Measurements from ENCODE around the gene PLCL1.

PLCL1 gene

DNA sequence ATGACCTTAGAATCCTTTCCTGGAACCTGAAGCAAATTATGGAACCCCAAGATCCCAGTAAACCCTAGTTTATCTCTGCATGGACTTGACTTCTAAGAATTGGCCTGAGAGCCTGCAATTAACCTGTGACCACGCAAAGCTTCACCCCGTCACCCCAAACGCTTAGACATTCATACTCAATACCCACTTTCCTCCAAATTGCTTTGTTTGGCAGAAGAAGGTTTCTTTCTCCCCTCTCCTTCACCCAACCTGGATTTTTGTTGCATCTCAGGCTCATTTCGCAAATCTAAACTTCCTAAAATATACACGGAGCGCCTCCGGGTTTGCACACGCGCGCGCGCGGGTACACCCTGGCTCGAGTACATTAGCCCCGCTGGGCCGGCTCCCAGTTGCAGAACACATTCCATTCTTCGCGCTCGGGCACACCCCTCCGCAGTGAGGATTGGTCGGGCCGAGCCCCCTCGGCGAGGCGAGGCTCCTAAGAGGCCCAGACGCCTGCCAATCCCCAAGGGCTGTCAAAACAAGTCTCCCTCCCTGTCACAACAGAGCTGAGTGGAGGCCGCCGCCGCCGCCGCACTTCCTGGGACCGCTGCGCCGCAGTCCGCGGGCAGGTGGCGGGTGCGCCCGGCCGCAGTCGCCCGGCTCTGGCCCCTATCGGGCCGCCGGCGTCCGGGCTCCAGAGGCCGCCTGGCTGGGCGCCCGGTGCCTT, at the start of gene PLCL1:
Gene PLCL1 (plus strand): TSS at position 545 of the 709 bp plus-strand sequence.
- peak; percentile 99 for ATAC-seq

DNA sequence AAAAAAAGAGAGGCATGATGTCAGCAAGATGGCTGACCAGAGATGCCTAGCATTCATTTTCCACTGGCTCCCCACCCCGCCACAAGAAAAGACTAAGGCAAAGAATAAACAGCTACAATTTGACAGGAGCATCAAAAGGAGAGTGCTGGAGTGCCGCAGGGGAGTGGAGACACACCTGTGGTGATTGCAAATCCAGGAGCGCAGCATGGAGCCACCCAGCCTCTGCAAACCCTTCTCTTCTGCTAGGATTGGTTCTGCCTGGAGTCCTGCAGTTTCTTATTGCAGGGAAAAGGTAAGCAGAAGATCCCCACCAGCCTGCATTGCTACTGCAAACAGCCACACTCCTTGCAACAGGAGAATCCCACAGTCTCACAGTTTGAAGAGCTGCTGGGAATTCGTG, 45.4 kb upstream of the PLCL1 start:
- ATAC-seq, result no peak

DNA sequence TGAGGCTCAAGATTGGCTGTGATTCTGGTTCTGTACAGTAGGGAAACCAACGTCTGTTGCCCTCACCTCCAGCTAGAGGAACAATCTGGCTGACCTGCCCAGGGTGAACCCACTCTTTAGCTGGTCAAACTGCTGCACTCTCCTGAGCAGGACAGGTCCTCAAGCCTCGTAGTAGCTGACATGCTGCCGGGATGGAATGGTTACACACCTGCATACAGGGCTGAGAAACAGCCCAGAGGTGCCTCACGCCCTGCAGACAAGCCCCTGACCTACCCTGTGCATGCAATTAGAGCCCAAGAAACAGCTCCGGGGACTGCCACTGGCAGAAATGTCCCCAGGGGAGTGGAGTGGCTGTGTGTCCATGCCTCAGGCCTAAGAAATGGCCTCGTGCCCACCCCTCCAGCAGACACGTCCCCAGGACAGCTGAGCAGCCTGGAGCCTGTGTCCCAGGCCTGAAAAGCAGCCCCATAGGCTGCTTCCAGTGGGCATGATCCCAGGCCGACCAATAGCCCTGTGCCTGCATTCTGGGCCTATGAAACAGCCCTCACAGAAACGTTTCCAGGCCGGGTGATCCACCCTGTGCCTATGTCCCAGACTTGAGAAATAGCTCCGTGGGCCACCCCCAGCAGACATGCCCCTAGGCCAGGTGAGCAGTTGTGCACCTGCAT, 44.6 kb upstream of the PLCL1 start:
- ATAC-seq, result no peak

DNA sequence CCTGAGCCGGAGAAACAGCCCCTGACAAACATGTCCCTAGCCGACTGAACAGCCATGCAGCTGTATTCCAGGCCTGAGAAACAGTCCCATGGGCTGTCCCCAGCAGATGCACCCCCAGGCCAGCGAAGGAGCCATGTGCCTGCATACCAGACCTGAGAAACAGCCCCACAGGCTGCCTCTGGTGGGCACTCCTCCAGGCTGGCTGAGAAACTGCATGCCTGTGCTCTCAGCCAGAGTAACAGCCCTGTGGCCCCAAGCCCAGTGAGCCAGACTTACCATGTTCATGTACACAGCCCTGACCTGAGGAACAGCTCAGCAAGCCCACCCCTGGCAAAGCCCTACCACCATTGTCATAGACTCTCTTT, 44.1 kb upstream of the PLCL1 start:
- ATAC-seq, result no peak

DNA sequence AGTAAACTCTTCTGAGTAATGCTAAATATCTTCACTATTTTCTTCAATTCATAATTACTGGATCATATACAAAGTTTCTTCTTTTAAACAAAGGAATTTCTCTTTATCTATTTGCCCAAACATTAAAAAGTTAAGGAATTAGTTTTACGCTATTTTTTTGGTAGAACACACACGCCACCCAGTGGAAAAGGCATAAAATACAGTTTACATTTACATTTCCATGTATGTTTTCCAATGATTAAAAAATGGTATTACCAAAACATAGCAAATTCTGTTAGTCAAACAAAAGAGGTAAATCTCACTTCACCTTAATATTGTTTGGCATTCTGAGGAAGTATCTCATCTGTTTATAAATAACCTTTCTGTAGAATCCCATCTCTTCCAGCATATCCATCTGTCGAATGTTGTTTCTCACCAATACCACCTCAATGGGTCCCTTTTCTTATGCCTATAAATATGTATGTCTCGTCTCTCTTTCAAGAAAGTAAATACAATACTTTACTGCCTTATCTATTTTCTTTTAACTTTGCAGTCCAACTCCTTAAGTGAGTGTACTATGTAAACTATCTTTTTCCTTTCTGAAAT, 26.5 kb upstream of the PLCL1 start:
- no peak for ATAC-seq

DNA sequence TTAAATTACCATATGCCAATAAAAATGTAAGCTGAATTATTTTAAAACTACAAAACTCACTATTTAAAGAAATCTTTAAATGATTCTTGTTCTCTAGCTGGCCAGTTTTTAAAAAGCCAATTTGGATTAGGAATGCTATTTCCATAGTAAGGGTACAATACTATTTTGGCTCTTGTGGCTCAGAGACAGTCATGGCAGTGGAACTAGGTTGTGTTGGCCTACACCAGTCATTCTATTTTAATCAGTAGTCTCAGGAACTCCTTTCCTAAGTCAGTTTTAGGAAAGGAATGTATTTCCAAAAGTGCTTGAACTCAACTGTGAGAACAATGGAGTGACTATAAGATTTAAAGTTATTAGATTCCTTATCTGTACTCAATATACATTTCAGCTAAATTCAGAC, 25.1 kb upstream of the PLCL1 start:
- no peak for ATAC-seq

DNA sequence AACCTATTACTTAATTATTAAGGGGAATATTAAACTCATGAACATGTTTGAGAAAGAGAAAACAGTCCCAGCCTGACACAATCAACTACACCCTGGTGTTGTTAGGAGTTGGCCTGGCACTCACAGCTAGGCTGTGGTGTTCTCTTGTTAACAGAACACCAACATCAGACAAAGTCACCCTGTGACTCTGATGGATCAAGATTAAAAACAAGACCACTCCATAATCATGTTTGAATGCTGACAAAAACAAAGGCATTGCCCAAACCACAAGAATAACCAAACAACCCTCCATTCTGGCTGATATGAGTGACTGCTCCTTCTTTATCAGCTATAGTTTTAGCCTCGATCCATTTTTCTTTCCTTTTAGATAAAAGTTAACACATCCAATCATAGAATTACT, 22.3 kb upstream of the PLCL1 start:
- no peak for ATAC-seq

DNA sequence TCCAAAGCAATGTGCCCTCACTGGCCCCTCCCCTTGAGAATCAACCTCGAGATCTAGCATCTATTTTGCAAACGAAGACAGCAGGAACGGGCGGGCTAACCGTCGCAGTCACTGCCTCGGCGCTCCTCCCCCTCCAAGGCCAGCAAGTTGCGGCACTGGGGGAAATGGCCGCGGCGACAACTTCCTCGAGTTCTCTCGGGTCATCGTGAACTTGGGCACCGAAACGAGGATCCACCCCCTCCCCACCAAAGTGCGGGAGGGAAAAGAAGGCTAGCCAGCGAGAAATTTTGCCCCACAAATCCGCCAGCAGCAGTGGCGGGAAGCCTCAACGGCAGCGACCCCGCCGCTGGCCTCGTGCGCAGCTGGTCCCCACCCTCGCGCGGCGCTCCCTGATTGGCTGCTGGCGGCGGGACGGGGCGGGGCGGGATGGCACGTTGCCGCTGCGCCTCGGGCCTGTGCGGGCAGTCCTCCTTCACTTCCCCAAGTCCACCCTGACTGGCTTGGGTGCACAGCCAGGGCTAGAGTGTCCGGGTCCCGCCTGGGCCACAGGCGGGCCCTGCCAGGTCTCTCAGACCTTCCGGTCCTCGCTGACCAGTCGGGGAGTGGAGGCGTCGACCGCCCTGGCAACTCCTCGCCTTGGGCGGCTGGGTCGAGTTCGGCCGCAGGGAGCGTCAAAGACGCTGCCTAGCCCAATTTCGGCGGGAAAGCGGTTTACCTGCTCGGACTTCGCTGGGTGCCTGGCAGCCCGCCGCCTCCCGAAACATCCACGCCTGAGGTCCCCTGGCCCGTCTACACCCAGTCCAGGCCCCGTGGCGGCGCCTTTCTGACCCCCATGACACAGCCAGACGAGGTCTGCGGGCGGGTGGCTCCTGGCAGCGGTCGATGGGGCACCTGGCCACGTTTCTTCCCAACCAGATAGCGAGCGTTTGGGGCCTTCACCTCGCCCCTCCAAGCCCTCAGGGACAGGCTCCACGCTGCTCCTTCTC, 19.1 kb upstream of the PLCL1 start, which contains the start of gene BOLL:
Gene BOLL (minus strand): TSS at position 364 of the 986 bp plus-strand sequence. CDS start 3,469 bp downstream, outside the sequence.
- ATAC-seq, result no peak

DNA sequence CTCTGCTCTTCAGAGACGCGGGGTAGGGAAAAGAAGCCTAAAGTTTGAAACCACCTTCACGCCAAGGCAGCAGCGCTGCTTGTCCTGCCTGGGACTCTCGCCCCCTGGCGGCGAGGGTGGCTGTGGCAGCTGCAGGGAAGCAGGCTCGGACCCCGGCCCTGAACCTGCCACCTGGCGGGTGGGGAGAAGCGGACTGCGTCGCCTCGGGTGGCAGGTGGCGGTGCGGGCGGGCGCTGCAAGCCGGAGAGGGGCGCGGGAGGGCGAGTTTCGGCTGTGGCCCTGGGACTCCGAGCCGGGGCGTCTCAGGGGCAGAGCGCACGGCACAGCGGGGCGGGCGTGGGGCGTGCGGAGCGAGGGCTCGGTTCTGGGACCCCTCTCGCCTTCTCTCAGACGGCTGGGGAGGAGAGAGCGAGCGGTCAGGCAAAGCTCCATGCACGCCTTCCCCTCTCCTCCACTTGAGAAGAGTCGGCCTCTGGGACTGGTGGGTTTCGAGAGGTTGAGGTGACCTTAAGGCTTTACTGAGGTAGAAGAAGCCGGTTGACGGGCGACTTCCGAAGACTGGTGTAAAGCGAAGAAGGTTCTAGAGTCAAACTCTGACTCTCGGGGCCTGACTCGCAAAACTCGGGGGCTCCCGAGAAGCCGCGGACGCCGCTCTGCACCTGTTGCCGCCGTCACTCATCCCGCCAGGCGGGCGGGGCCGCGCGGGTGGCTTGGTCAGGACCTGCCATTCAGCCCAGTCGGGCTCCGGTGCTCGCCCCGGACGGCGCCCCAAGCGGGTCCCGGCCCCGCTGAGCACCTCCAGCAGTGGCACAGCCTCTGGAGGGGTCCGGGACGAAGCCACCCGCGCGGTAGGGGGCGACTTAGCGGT, 18.1 kb upstream of the PLCL1 start:
- ATAC-seq, result peak; percentile 70 to 72

DNA sequence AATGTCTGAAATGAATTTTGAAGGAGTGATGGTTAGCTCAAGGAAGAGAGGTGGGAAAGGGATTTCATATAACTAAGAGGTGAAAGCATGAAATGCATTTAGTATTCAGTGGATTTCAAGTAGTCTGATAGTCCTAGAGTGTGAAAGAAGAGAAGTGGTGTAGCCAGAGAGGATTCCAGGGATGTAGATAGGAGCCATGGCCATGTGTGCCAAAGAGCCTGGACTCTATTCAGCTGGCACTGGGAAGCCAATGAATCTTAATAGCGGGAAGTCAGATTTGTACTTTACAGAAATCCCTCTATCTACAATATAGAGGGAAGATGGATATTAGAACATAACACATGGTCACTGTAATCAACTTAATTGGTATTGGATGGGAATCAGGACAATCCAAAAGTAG, 10.9 kb upstream of the PLCL1 start:
- no peak for ATAC-seq

DNA sequence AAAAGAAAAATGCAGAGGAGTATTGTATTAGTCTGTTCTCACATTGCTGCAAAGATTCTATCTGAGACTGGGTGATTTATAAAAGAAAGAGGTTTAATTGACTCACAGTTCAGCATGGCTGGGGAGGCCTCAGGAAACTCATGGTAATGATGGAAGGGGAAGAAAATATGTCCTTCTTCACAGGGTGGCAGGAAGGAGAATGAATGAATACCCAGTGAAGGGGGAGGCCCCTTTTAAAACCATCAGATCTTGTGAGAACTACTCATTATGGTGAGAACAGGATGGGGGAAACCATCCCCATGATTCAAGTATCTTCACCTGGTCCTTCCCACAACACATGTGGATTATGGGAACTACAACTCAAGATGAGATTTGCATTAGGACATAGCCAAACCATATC, 9.1 kb upstream of the PLCL1 start:
- peak in 1 of 2 donors; percentile 43 for ATAC-seq

DNA sequence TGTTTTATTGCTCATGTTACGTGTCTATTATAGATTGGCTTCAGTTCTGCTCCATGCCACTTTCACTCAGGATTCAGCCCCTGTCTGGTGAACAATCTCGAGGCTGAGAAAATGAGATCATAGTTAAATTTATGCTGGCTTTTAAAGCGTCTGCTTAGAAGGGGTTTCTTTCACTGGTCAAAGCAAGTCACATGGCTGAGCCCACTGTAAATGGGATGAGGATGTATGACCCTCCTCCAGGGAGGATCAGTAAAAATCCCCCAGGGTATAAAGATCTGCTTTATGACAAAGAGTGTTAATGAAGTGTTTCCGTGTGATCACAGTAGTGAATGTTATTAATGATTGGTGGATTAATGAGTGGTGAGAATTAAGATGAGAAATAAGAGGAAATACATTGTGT, 6.2 kb upstream of the PLCL1 start:
- no peak for ATAC-seq

DNA sequence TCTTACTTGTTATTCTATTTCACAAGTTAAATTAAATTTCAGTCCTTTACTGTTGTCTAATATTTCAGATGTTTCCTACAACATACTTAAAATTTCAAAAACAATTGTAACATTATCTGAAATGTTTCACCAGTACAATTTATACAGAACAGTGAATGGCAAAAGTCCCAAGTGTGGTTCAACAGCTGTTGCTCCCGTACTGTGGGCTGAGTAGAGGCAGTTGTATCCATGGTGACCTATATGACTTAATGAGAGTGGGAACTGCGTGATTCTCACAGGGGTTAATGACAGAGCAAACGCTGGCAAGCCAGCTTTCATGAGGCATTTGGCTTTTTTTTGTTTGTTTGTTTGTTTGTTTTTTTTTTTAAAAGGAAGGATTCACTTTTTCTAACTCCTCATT, 5.3 kb upstream of the PLCL1 start:
- ATAC-seq, result no peak

DNA sequence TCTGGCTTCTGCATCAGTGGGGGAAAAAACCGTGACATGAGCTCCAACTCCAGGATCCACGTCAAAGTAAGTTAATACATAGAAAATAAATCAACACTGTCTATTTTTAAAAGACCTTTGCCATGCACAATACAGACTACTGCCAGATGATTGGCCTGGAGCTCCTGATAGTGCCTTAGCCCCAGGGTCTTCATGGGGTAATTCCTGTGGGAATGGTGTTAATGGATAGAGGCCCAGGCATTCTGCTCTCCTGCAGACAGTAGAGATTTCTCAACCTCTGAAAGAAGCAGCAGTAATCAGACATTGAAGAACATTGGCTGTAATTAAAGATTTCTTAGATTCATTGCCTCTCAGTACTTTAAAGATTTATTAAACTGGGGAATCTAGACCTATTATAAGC, 4.3 kb upstream of the PLCL1 start:
- ATAC-seq, result no peak

DNA sequence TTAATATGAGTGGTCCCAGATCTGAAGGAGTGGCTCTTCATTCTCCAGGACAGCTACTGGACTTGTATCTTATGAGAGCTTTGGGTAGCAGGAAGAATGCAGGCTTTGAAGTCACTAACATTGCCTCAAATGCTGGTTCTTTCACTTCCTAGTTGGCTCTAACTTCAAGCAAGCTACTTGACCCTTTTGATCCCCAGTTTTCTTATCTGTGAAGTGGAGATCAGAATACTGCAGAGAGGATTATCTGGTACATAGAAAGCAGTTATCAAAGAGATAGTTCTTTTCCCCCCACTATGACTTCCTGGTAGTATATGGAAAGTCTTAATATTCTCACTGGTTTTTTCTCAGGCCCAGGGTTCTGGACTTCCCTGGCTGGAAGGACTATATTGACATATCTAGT, 3.4 kb upstream of the PLCL1 start:
- ATAC-seq, result no peak

DNA sequence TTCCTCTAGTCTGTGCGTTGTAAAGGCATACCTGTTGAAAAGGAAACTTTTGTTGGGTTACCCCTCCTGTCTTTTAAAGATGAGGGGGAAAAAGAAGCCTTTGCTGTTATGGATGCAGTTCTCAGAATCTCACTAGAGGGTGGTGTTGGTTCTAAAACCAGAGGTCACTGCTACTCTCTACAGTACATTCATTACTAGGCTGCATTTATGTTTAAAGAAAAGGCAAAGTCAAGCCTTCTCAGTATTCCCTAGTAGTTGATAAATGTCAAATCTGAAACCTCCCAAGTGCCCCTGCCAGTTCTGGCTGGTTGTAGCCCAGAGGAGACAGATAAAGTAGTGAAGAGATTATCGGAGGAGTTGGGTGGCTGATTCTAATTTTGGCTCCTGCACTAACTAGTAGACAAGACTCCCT, 1.4 kb upstream of the PLCL1 start:
- ATAC-seq, result peak in 1 of 2 donors; percentile 11

DNA sequence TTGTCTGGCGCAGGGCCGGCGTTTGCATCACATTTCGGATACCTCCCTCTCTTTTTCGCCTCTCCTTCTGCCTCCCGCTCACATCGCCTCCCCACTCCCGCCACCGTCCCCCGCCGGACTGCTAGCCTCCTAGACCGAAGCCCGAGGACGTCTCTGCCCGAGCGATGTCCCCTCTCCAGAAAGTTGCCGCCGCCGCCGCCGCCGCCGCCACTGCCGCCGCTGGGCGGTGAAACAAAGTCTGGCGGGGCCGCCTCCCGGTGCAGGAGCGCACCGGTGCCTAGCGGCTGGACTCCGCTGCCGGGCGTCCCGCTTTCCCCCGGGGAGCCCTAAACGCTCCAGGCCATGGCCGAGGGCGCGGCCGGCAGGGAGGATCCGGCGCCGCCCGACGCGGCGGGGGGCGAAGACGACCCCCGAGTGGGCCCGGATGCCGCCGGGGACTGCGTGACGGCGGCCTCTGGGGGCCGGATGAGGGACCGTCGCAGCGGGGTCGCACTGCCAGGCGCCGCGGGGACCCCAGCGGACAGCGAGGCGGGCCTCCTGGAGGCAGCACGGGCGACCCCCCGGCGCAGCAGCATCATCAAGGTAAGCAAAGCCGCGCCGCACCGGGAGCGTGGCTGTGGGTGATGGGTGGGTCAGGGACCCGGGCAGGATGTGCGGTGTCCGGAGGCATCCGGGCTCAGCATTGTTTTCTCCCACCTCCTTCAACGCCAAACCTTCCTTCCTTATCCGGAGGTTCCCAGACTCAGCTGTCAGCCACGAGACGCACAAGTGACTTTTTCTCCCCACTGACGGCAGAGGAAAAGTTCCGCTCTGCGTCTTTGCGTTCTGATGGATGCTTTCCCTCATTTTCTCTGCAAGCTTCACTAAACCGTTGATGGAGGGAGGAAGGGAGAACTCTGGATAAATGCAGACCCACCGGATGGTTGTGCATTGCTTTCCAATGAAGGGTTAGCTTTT, 643 bp downstream of the PLCL1 start:
- peak; percentile 15 to 30 for ATAC-seq

DNA sequence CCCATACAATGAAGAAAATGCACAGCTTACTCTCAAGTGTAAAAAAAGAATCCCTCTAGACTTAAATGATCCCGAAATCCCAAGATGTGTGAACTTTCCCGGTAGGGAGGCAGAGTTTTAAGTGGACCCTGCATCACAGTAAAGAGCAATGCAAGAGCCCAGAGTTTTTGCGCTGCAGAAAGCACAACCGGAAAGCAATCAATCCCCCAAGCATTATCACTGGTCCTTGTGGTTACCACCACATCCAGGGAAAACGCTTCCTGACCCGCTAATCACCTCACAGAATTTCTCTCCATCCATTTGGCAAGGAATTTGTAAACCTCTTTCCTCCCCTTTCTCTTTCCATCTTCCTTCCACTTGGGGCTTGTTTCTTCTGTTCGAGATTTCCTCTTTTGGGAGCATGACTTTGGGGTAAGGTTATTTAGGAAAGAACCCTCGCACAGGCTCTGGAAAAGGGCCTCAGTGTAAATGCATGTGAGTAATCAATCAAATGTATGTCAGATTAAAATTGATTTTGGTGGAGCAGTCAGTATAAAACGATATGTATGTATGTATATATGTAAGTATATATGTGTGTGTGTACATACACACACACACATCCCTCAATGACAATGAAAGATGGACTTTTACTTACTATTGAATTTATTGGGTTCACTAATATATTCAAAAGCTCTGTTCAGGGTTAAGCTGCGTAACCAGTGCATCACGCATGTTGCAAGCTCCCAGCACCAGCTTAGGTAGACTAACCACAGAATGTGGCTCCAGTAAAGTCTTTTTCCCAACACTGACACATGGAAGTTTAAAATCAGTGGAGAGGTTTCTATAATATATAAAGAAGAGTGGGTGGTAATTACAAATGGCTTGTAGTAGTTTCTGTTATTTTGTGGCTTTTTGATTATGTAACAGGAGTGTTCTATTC, 1.6 kb downstream of the PLCL1 start:
- ATAC-seq, result no peak

DNA sequence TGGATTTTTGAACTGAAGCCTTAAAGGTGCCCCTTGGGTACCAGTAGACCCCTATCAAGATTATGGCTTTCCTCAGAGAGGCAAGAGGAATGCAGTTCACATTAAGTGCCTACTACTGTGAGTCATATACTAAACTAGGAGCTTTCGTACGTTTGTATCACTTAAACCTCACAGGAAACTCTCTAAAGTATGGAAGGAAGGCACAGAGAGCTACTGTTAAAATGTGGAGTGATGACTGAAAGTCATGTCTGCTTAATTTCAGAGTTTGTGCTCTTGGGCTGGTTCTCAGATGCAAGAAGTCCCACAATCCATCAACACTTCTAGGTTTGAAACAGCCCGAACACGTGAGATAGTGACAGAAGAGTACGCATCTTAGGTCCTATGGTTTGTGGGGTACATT, 4.7 kb downstream of the PLCL1 start:
- no peak for ATAC-seq

DNA sequence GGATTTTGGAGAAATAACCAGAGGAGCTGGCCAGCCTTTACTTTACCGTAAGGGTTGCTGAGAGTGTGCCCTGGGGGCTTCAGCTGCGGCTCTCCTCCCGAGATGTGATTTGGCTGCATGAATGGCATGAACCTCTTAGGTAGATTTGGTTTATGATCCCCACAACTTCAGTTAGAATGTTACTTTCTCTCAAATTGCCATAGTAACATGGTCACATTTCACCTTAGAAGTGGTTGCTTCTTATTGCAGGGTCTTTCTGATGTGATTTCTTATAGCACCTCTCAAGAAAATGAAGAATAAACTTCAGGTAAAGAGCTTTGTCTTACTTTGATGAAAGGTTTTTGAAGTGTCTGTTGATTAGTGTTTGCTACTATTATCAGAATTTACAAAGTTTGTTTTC, 5.6 kb downstream of the PLCL1 start:
- no peak for ATAC-seq
